KMS-11 (cell line): Measurements from ENCODE around the gene RAB44.

Experiments
- H2AFZ ChIP-seq: fragments of 200-600 bp; sonication (generic); 2 replicates; pipeline ENCODE4 v1.6.1; 2016; ENCODE audit warnings: antibody characterized with exemption, mixed run types, low read depth
- H3K27ac ChIP-seq: fragments of 200-600 bp; sonication (generic); 2 replicates; pipeline ENCODE4 v1.6.1; 2016; ENCODE audit warnings: mild to moderate bottlenecking, mixed run types
- H3K27me3 ChIP-seq: fragments of 200-600 bp; sonication (generic); 2 replicates; pipeline ENCODE4 v1.6.1; 2017; ENCODE audit warnings: mild to moderate bottlenecking, low read depth, mixed run types, moderate library complexity; ENCODE audit not compliant: insufficient read depth
- H3K36me3 ChIP-seq: fragments of 200-600 bp; sonication (generic); 2 replicates; pipeline ENCODE4 v1.6.1; 2017; ENCODE audit warnings: mild to moderate bottlenecking, mixed run types; ENCODE audit not compliant: insufficient read depth
- H3K4me1 ChIP-seq: fragments of 200-600 bp; sonication (generic); 2 replicates; pipeline ENCODE4 v1.6.1; 2016; ENCODE audit warnings: mild to moderate bottlenecking, low read depth, mixed run types; ENCODE audit not compliant: poor library complexity, severe bottlenecking
- H3K4me2 ChIP-seq: fragments of 200-600 bp; sonication (generic); 2 replicates; pipeline ENCODE4 v1.7.0; 2016; ENCODE audit warnings: mild to moderate bottlenecking, mixed run types
- H3K4me3 ChIP-seq: fragments of 200-600 bp; sonication (generic); IDR thresholded peaks from 2 replicates; pipeline ENCODE4 v1.6.1; 2017; ENCODE audit warnings: low read depth, low read length, mixed read lengths; ENCODE audit not compliant: insufficient read depth
- H3K79me2 ChIP-seq: fragments of 200-600 bp; sonication (generic); 2 replicates; pipeline ENCODE4 v1.6.1; 2016; ENCODE audit warnings: low read depth, mixed run types; ENCODE audit not compliant: insufficient read depth
- H3K9ac ChIP-seq: fragments of 200-600 bp; sonication (generic); 2 replicates; pipeline ENCODE4 v1.6.1; 2016; ENCODE audit warnings: mild to moderate bottlenecking, mixed run types
- H4K20me1 ChIP-seq: fragments of 200-600 bp; sonication (generic); 2 replicates; pipeline ENCODE4 v1.6.1; 2016; ENCODE audit warnings: mild to moderate bottlenecking, mixed run types; ENCODE audit not compliant: insufficient read depth
- CTCF ChIP-seq: fragments of 200-600 bp; sonication (generic); conservative IDR thresholded peaks from 2 replicates; pipeline ENCODE4 v1.6.1; 2017; ENCODE audit warnings: low read depth, mild to moderate bottlenecking, antibody characterized with exemption, low read length, moderate library complexity, mixed read lengths

Gene RAB44

GRCh38 chr6:36716476-36717093, 19.0 kb downstream of the RAB44 start:
- H3K36me3 ChIP-seq = no peaks in the 10 kb centered on the region
- H2AFZ ChIP-seq = no peak overlapping the region
- no peak overlapping the region for H3K27ac ChIP-seq
- no peaks in the 10 kb centered on the region for H4K20me1 ChIP-seq
- no peaks in the 10 kb centered on the region for H3K27me3 ChIP-seq
- no peaks in the 10 kb centered on the region for H3K4me1 ChIP-seq
- H3K4me2 ChIP-seq = no peak overlapping the region
- H3K79me2 ChIP-seq = no peaks in the 10 kb centered on the region
- H3K9ac ChIP-seq = no peak overlapping the region
- H3K4me3 ChIP-seq = no peak overlapping the region
- TF ChIP-seq CTCF = no peak

- no peak overlapping the region for H3K9ac ChIP-seq
- H2AFZ ChIP-seq = no peak overlapping the region
- H3K36me3 ChIP-seq = no peaks in the 10 kb centered on the region
- H3K4me1 ChIP-seq = no peaks in the 10 kb centered on the region
- H3K4me2 ChIP-seq = no peak overlapping the region
- no peaks in the 10 kb centered on the region for H3K27me3 ChIP-seq
- no peak overlapping the region for H3K27ac ChIP-seq
- H4K20me1 ChIP-seq = no peaks in the 10 kb centered on the region
- TF ChIP-seq CTCF = no peak
- no peaks in the 10 kb centered on the region for H3K79me2 ChIP-seq
- no peak overlapping the region for H3K4me3 ChIP-seq
Measured at GRCh38 chr6:36717231-36717825, 19.7 kb downstream of the RAB44 start.

DNA sequence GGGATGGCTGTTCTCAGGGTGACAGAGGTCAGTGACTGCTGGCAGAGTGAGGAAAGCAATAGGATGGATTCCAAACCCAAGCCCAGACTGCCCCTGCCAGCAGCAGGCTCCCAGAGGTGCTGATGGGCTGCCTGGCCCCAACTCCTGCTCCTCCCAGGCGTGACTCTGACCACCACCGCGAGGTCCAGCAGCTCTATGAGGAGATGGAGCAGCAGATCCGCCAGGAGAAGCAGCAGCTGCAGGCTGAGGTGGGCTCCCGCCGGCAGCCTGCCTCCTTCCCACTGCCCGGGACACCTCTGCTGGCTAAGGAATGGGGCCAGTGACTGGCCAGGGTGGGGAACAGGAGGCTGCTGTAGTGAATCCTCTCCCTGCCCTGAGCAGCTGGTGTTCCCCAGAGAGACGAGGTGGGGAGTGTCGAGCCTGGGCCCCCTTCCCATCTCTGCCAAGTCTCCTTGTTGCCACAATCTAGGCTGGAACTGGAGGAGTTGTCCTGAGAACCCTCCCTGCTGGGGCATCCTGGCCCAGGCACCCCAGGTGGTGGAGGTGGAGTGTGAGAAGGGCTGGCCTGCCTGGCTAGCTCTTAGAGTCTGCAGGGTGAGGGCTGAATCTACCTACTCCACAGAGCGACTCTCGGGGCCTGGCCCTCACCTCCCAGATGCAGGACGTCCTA, 20.4 kb downstream of the RAB44 start:
- no peaks in the 10 kb centered on the region for H3K79me2 ChIP-seq
- no peak overlapping the region for H3K4me3 ChIP-seq
- no peaks in the 10 kb centered on the region for H3K4me1 ChIP-seq
- no peaks in the 10 kb centered on the region for H4K20me1 ChIP-seq
- H2AFZ ChIP-seq = no peak overlapping the region
- no peaks in the 10 kb centered on the region for H3K27me3 ChIP-seq
- no peak overlapping the region for H3K9ac ChIP-seq
- H3K36me3 ChIP-seq = no peaks in the 10 kb centered on the region
- H3K4me2 ChIP-seq = no peak overlapping the region
- no peak for TF ChIP-seq CTCF
- no peak overlapping the region for H3K27ac ChIP-seq

DNA sequence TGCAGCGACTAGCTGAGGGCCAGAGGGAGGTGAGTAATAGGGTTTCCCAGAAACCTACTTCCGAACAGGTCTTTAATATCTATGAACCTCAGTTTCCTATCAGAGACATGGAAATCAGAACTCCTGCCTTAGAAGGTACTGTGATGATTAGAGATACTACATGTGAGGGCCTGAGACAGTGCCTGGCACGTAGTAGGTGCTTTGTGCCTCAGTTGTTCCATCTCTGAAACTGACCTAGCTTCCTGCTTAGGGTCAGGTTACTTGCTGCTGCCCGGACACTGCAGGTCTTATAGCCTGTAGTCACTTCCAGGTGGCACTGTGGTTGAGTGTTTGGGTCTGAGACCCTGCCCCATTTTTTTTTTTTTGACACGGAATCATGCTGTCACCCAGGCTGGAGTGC, 20.9 kb downstream of the RAB44 start:
- Histone ChIP-seq H3K4me1 (no peaks in the 10 kb centered on the region), H3K27me3 (no peaks in the 10 kb centered on the region), H2AFZ (no peak overlapping the region), H4K20me1 (no peaks in the 10 kb centered on the region), H3K79me2 (no peaks in the 10 kb centered on the region), H3K36me3 (no peaks in the 10 kb centered on the region), H3K9ac (no peak overlapping the region), H3K27ac (no peak overlapping the region), H3K4me2 (no peak overlapping the region), H3K4me3 (no peak overlapping the region)
- no peak for TF ChIP-seq CTCF
